ENCODE results near the gene LBP.

The LBP gene, protein sequence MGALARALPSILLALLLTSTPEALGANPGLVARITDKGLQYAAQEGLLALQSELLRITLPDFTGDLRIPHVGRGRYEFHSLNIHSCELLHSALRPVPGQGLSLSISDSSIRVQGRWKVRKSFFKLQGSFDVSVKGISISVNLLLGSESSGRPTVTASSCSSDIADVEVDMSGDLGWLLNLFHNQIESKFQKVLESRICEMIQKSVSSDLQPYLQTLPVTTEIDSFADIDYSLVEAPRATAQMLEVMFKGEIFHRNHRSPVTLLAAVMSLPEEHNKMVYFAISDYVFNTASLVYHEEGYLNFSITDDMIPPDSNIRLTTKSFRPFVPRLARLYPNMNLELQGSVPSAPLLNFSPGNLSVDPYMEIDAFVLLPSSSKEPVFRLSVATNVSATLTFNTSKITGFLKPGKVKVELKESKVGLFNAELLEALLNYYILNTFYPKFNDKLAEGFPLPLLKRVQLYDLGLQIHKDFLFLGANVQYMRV

DNA sequence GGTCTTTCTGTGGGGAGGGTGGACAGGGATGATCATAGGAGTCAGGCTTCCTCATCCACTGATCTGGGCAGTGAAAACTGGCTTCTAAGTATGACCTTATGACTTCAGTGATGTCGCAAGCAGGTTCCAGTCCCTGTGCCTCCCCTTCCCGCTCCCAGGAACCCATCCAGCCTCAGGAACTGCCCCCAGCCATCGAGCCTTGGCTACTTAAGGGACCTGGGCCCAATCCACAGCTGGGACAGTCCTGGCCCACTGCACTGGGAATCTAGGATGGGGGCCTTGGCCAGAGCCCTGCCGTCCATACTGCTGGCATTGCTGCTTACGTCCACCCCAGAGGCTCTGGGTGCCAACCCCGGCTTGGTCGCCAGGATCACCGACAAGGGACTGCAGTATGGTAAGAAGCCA, at the start of gene LBP:
Gene LBP, plus strand, starts transcription at position 236 of the 405 bp plus-strand sequence. Its CDS starts 35 bp downstream, at position 271.
- TF ChIP-seq YY1 (IDR thresholded peaks at IDR 0.05; ENCODE audit: low read depth) (no peak), NFIC (IDR thresholded peaks at IDR 0.05) (no peak), FOXM1 (IDR thresholded peaks at IDR 0.05; ENCODE audit: borderline replicate concordance, low read depth) (no peak), ZBTB7A (IDR thresholded peaks at IDR 0.05; ENCODE audit: low read depth) (no peak), TCF12 (IDR thresholded peaks at IDR 0.05; ENCODE audit: low read depth) (no peak)

DNA sequence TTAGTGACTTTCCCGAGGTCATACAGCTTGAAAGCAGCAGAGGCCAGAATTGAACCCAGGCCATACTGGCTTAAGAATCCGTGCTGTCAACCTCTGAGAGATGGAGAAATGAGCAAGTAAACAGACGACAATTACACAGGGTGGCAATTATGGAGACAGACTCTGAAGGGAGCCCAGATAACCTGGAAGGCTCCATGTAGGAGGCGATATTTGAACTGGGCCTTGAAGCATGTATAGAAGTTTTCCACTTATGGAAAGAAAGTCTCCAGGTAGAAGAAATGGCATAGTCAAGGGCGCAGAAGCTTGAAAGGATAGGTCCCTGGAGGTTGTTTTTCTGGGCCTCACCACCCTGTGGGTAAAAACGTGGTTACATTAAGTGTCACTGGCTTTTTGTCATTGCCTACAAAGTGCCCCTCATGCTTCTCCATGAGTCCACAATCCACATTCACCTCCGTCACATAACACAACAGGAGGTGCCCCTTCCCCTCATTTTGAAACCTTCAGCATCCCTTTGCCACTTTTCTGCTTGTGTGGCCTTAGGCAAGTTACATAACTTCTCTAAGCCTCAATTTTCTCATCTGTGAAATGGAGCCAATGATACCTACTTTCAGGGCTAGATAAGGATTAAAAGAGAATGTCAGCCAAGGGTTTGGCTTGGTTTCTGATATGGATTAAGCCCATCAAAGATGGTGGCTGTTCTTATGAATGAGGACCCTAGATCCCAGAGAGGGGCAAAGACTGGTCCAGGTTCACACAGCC, 48.2 kb upstream of the LBP start:
- TF ChIP-seq CEBPB (IDR thresholded peaks at IDR 0.05) (no peak), TAF1 (IDR thresholded peaks at IDR 0.05; ENCODE audit: low read depth) (no peak), REST (IDR thresholded peaks at IDR 0.05; ENCODE audit: low read depth) (no peak), EP300 (IDR thresholded peaks at IDR 0.05; ENCODE audit: borderline replicate concordance) (no peak), FOXM1 (IDR thresholded peaks at IDR 0.05; ENCODE audit: borderline replicate concordance, low read depth) (no peak), TCF12 (IDR thresholded peaks at IDR 0.05; ENCODE audit: low read depth) (no peak), ZBTB7A (IDR thresholded peaks at IDR 0.05; ENCODE audit: low read depth) (no peak), CREB1 (IDR thresholded peaks at IDR 0.05; ENCODE audit: low read depth) (no peak)
- TF ChIP-seq, protein P1, sequence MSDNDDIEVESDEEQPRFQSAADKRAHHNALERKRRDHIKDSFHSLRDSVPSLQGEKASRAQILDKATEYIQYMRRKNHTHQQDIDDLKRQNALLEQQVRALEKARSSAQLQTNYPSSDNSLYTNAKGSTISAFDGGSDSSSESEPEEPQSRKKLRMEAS (IDR thresholded peaks at IDR 0.05), result no peak

- TF ChIP-seq TCF12 (IDR thresholded peaks at IDR 0.05; ENCODE audit: low read depth), result no peak
- no peak for TF ChIP-seq TEAD4 (IDR thresholded peaks at IDR 0.05)
- no peak for TF ChIP-seq EP300 (IDR thresholded peaks at IDR 0.05; ENCODE audit: borderline replicate concordance)
- TF ChIP-seq ZBTB7A (IDR thresholded peaks at IDR 0.05; ENCODE audit: low read depth), result no peak
Observed at GRCh38 chr20:38298768-38299288, 47.5 kb upstream of the LBP start.

GRCh38 chr20:38299963-38300362, 46.3 kb upstream of the LBP start:
- TF ChIP-seq RAD21 (IDR thresholded peaks at IDR 0.05; ENCODE audit: low read depth), result no peak
- TF ChIP-seq, protein P1 (IDR thresholded peaks at IDR 0.05), result peak; percentile 45; the same call in 1 of the 2 replicates
- no peak for TF ChIP-seq CREB1 (IDR thresholded peaks at IDR 0.05; ENCODE audit: low read depth)
- TF ChIP-seq TAF1 (IDR thresholded peaks at IDR 0.05; ENCODE audit: low read depth), result no peak
- TF ChIP-seq, protein P2, sequence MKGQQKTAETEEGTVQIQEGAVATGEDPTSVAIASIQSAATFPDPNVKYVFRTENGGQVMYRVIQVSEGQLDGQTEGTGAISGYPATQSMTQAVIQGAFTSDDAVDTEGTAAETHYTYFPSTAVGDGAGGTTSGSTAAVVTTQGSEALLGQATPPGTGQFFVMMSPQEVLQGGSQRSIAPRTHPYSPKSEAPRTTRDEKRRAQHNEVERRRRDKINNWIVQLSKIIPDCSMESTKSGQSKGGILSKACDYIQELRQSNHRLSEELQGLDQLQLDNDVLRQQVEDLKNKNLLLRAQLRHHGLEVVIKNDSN (IDR thresholded peaks at IDR 0.05), result no peak

GRCh38 chr20:38300438-38300837, 45.8 kb upstream of the LBP start:
- TF ChIP-seq, protein P1 (IDR thresholded peaks at IDR 0.05), result no peak
- no peak for TF ChIP-seq EP300 (IDR thresholded peaks at IDR 0.05; ENCODE audit: borderline replicate concordance)
- no peak for TF ChIP-seq RAD21 (IDR thresholded peaks at IDR 0.05; ENCODE audit: low read depth)
- TF ChIP-seq ZBTB7A (IDR thresholded peaks at IDR 0.05; ENCODE audit: low read depth), result no peak
- TF ChIP-seq FOXM1 (IDR thresholded peaks at IDR 0.05; ENCODE audit: borderline replicate concordance, low read depth), result no peak
- no peak for TF ChIP-seq REST (IDR thresholded peaks at IDR 0.05; ENCODE audit: low read depth)
- TF ChIP-seq EGR1 (IDR thresholded peaks at IDR 0.05), result no peak
- TF ChIP-seq, protein P2 (IDR thresholded peaks at IDR 0.05), result no peak
- no peak for TF ChIP-seq CEBPB (IDR thresholded peaks at IDR 0.05)
- no peak for TF ChIP-seq TCF12 (IDR thresholded peaks at IDR 0.05; ENCODE audit: low read depth)
- no peak for TF ChIP-seq NFIC (IDR thresholded peaks at IDR 0.05)
- TF ChIP-seq TAF1 (IDR thresholded peaks at IDR 0.05; ENCODE audit: low read depth), result no peak
- no peak for TF ChIP-seq YY1 (IDR thresholded peaks at IDR 0.05; ENCODE audit: low read depth)
- no peak for TF ChIP-seq CREB1 (IDR thresholded peaks at IDR 0.05; ENCODE audit: low read depth)
- TF ChIP-seq TEAD4 (IDR thresholded peaks at IDR 0.05), result no peak

All from Ishikawa (cell line).